CD14-positive monocyte (primary cell): ENCODE data around the gene SOX15. TPM values are rescaled to one million over a fixed set of nuclear protein-coding genes. Genes with fewer than 3 reads are reported as not detected.

Source experiments
- DNase-seq, 3 donors: peaks; one replicate each; pipeline ENCODE4 v3.0.0-alpha.2; 2011 to 2022
- H2AFZ ChIP-seq: 2 replicates; pipeline ENCODE4 v1.6.0; 2012; ENCODE audit warnings: mild to moderate bottlenecking, low read depth, low read length, inconsistent platforms; ENCODE audit not compliant: insufficient read depth, poor library complexity, severe bottlenecking
- H3K27ac ChIP-seq, 2 donors: 1 replicate in 1 of 2; 2 replicates in 1 of 2; pipeline ENCODE4 v1.5.1; 2012 to 2013; ENCODE audit warnings: low read length in 2 of 2, control low read depth in 1 of 2, inconsistent platforms in 1 of 2, low read depth in 1 of 2, mild to moderate bottlenecking in 1 of 2
- H3K27me3 ChIP-seq, 2 donors: one replicate each; pipeline versions ENCODE4 v1.6.0 to v1.6.1; 2011 to 2013; ENCODE audit warnings: low read length in 2 of 2; ENCODE audit not compliant: control insufficient read depth in 2 of 2, insufficient read depth in 2 of 2
- H3K36me3 ChIP-seq, 2 donors: replicated peaks in 1 of 2; 1 replicate in 1 of 2; 2 replicates in 1 of 2; pipeline versions ENCODE4 v1.5.1 to v1.6.1; 2012 to 2013; ENCODE audit warnings: low read length in 2 of 2, control low read depth in 1 of 2, inconsistent platforms in 1 of 2, mild to moderate bottlenecking in 1 of 2; ENCODE audit not compliant: insufficient read depth in 2 of 2, control insufficient read depth in 1 of 2
- H3K4me1 ChIP-seq, 2 donors: 1 replicate in 1 of 2; 2 replicates in 1 of 2; pipeline versions ENCODE4 v1.5.1 to v1.6.1; 2012 to 2013; ENCODE audit warnings: low read length in 2 of 2, control low read depth in 1 of 2, inconsistent platforms in 1 of 2, mild to moderate bottlenecking in 1 of 2, moderate library complexity in 1 of 2; ENCODE audit not compliant: insufficient read depth in 2 of 2, control insufficient read depth in 1 of 2
- H3K4me2 ChIP-seq: replicated peaks from 2 replicates; pipeline ENCODE3; 2012; ENCODE audit warnings: low read length, moderate library complexity, mild to moderate bottlenecking; ENCODE audit not compliant: poor library complexity, severe bottlenecking; ENCODE audit errors: extremely low read depth
- H3K4me3 ChIP-seq, 3 experiments: fragments of 200-600 bp in 1 of 3; sonication (generic) in 1 of 3; replicated peaks in 1 of 3; 1 replicate in 2 of 3; 2 replicates in 1 of 3; pipeline ENCODE4 v1.5.1; 2011 to 2013; ENCODE audit warnings: low read length in 3 of 3, mild to moderate bottlenecking in 3 of 3, control low read depth in 2 of 3, low read depth in 2 of 3, inconsistent platforms in 1 of 3, moderate library complexity in 1 of 3
- H3K79me2 ChIP-seq: 2 replicates; pipeline ENCODE4 v1.6.0; 2012; ENCODE audit warnings: mild to moderate bottlenecking, control low read depth, inconsistent platforms, low read length, moderate library complexity; ENCODE audit not compliant: insufficient read depth
- H3K9ac ChIP-seq: 2 replicates; pipeline ENCODE4 v1.6.0; 2017; ENCODE audit warnings: low read length, mild to moderate bottlenecking; ENCODE audit not compliant: insufficient read depth, poor library complexity, severe bottlenecking
- H3K9me3 ChIP-seq, 2 donors: replicated peaks in 1 of 2; 1 replicate in 1 of 2; 2 replicates in 1 of 2; pipeline versions ENCODE4 v1.5.1 to v1.6.1; 2012 to 2013; ENCODE audit warnings: low read length in 2 of 2, control low read depth in 1 of 2; ENCODE audit not compliant: control insufficient read depth in 1 of 2, insufficient read depth in 1 of 2
- H4K20me1 ChIP-seq: 2 replicates; pipeline ENCODE4 v1.6.0; 2012; ENCODE audit warnings: mild to moderate bottlenecking, low read length, control low read depth, moderate library complexity; ENCODE audit not compliant: insufficient read depth
- H3K27ac Mint-ChIP-seq, 7 donors: one replicate each; pipeline ENCODE4 v1.8.0; 2020; ENCODE audit warnings: mild to moderate bottlenecking in 7 of 7, mixed read lengths in 7 of 7, moderate library complexity in 6 of 7, inconsistent platforms in 2 of 7
- H3K27me3 Mint-ChIP-seq, 3 donors: one replicate each; pipeline ENCODE4 v1.8.0; 2021 to 2022; ENCODE audit warnings: low read depth in 3 of 3, mild to moderate bottlenecking in 3 of 3, mixed read lengths in 3 of 3, moderate library complexity in 3 of 3, inconsistent platforms in 1 of 3
- H3K36me3 Mint-ChIP-seq, 2 donors: one replicate each; pipeline ENCODE4 v1.8.0; 2020; ENCODE audit warnings: mixed read lengths in 2 of 2, inconsistent platforms in 1 of 2, mild to moderate bottlenecking in 1 of 2
- H3K4me1 Mint-ChIP-seq: one replicate; pipeline ENCODE4 v1.8.0; 2020; ENCODE audit warnings: mild to moderate bottlenecking, mixed read lengths
- H3K4me3 Mint-ChIP-seq, 2 donors: one replicate each; pipeline ENCODE4 v1.8.0; 2020; ENCODE audit warnings: mild to moderate bottlenecking in 2 of 2, mixed read lengths in 2 of 2, moderate library complexity in 1 of 2
- H3K9me3 Mint-ChIP-seq, 7 donors: one replicate each; pipeline ENCODE4 v1.8.0; 2020 to 2022; ENCODE audit warnings: mixed read lengths in 7 of 7, mild to moderate bottlenecking in 6 of 7, moderate library complexity in 6 of 7, inconsistent platforms in 2 of 7
- WGBS: methylation state at CpG from one replicate; pipeline ENCODE4 v1.1.5; 2013; ENCODE audit warnings: missing lambda C conversion rate; ENCODE audit not compliant: insufficient coverage; 5-methylcytosine and 5-hydroxymethylcytosine counted together
- intact Hi-C, 2 donors: fragments of 100-400 bp; cut with micrococcal nuclease; formaldehyde crosslinking; loops; one replicate each; pipeline versions ENCODE4 v1.15.0 to v1.15.1; 2023
- polyA plus RNA-seq, 3 donors: library from polyadenylated mRNA; depleted of rRNA in 1 of 3; unstranded in 2 of 3; stranded (reverse) in 1 of 3; fragments of 300-500 nt in 2 of 3; fragments of >200 nt in 1 of 3; fragmentation: Illumina TruSeq in 2 of 3; gene quantifications; 1 replicate in 2 of 3; 2 replicates in 1 of 3; pipeline ENCODE4 v1.2.3, GENCODE V29; 2012 to 2021
- TF ChIP-seq, protein P1 (sequence below): fragments of 200-600 bp; IDR thresholded peaks from one replicate; pipeline ENCODE4 v1.8.0; 2022; ENCODE audit warnings: antibody characterized with exemption, mild to moderate bottlenecking

SOX15 gene
- polyA plus RNA-seq, 3 donors, result 0.86 to 1.2 (median 1.1) TPM

- Histone ChIP-seq H3K79me2 (peaks cover 35% of the 10 kb centered on the region), H3K9me3 (no peaks in the 10 kb centered on the region), H3K4me2 (peak overlapping the region; percentile 96), H3K27me3 (no peaks in the 10 kb centered on the region), H3K4me3 (peak overlapping the region in 1 of 3 experiments; percentile 93), H3K27ac (peak overlapping the region; percentile 7 to 16), H3K9ac (no peak overlapping the region), H3K4me1 (peaks cover 63 to 65% of the 10 kb centered on the region in 2 donors), H2AFZ (no peak overlapping the region), H4K20me1 (no peaks in the 10 kb centered on the region), H3K36me3 (no peaks in the 10 kb centered on the region)
- Mint-ChIP-seq H3K27ac (peak overlapping the region in 5 of 7 donors; percentile 15 to 77 (median 66)), H3K4me1 (peaks cover 65% of the 10 kb centered on the region), H3K4me3 (peak overlapping the region in 1 of 2 donors; percentile 16), H3K36me3 (peaks cover 25 to 31% of the 10 kb centered on the region in 2 donors), H3K27me3 (peaks cover 3 to 9% (median 7%) of the 10 kb centered on the region in 3 donors), H3K9me3 (no peaks in the 10 kb centered on the region)
- TF ChIP-seq, protein P1, sequence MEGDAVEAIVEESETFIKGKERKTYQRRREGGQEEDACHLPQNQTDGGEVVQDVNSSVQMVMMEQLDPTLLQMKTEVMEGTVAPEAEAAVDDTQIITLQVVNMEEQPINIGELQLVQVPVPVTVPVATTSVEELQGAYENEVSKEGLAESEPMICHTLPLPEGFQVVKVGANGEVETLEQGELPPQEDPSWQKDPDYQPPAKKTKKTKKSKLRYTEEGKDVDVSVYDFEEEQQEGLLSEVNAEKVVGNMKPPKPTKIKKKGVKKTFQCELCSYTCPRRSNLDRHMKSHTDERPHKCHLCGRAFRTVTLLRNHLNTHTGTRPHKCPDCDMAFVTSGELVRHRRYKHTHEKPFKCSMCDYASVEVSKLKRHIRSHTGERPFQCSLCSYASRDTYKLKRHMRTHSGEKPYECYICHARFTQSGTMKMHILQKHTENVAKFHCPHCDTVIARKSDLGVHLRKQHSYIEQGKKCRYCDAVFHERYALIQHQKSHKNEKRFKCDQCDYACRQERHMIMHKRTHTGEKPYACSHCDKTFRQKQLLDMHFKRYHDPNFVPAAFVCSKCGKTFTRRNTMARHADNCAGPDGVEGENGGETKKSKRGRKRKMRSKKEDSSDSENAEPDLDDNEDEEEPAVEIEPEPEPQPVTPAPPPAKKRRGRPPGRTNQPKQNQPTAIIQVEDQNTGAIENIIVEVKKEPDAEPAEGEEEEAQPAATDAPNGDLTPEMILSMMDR, result no peak
- no peak for DNase-seq
- WGBS, result 62% methylated on average over 3 of the region's 6 CpGs
- intact Hi-C loops, result no loop called here
These were observed 39.5 kb downstream of the SOX15 start for GRCh38 chr17:7550344-7550743.

- H3K36me3 Mint-ChIP-seq, result peaks cover 21 to 26% of the 10 kb centered on the region in 2 donors
- peak overlapping the region in 6 of 7 donors; percentile 21 to 80 (median 65) for H3K27ac Mint-ChIP-seq
- intact Hi-C loops, result no loop called here
- TF ChIP-seq, protein P1, result no peak
- no peaks in the 10 kb centered on the region for H3K27me3 ChIP-seq
- peaks cover 60% of the 10 kb centered on the region for H3K4me1 Mint-ChIP-seq
- peak overlapping the region; percentile 80 for H2AFZ ChIP-seq
- H3K9ac ChIP-seq, result peak overlapping the region; percentile 87
- H3K4me3 Mint-ChIP-seq, result peak overlapping the region; percentile 81 to 94
- no peaks in the 10 kb centered on the region for H3K36me3 ChIP-seq
- H3K4me3 ChIP-seq, result peak overlapping the region; percentile 63 to 93 (median 79)
- H3K9me3 Mint-ChIP-seq, result no peaks in the 10 kb centered on the region
- no peak for DNase-seq
- H4K20me1 ChIP-seq, result no peaks in the 10 kb centered on the region
- H3K27me3 Mint-ChIP-seq, result peaks cover 2 to 9% (median 7%) of the 10 kb centered on the region in 3 donors
- peak overlapping the region; percentile 96 for H3K4me2 ChIP-seq
- no peaks in the 10 kb centered on the region for H3K9me3 ChIP-seq
- H3K27ac ChIP-seq, result peak overlapping the region in 1 of 2 donors; percentile 71
- H3K79me2 ChIP-seq, result peaks cover 35% of the 10 kb centered on the region
- WGBS, result 63% methylated on average over 17 of the region's 20 CpGs
- peaks cover 57 to 59% of the 10 kb centered on the region in 2 donors for H3K4me1 ChIP-seq
These were observed 40.4 kb downstream of the SOX15 start for GRCh38 chr17:7549401-7550055.
